Type B pancreatic cell (in vitro differentiated cells): ENCODE data around the gene MYOCD. TPM values are rescaled to one million over a fixed set of nuclear protein-coding genes. Genes with fewer than 3 reads are reported as not detected.

Experiments used
- DNase-seq: peaks from one replicate; pipeline ENCODE4 v3.0.0; 2021; ENCODE audit warnings: mixed read lengths; ENCODE audit not compliant: unreplicated experiment; ENCODE audit errors: extremely low spot score
- H3K27ac Mint-ChIP-seq: 2 replicates; pipeline ENCODE4 v1.8.0; 2021; ENCODE audit warnings: mild to moderate bottlenecking, mixed read lengths
- H3K27me3 Mint-ChIP-seq: 2 replicates; pipeline ENCODE4 v1.8.0; 2021; ENCODE audit warnings: mixed read lengths
- H3K36me3 Mint-ChIP-seq: 2 replicates; pipeline ENCODE4 v1.8.0; 2021; ENCODE audit warnings: mixed read lengths
- H3K4me1 Mint-ChIP-seq: one replicate; pipeline ENCODE4 v1.8.0; 2021; ENCODE audit warnings: mixed read lengths; ENCODE audit not compliant: unreplicated experiment
- H3K4me3 Mint-ChIP-seq: 2 replicates; pipeline ENCODE4 v1.8.0; 2021; ENCODE audit warnings: mild to moderate bottlenecking, mixed read lengths
- H3K9me3 Mint-ChIP-seq: 2 replicates; pipeline ENCODE4 v1.8.0; 2021; ENCODE audit warnings: mixed read lengths
- total RNA-seq: library from RNA; stranded (reverse); gene quantifications from 2 replicates; pipeline ENCODE4 v1.2.1, GENCODE V29; 2021; ENCODE audit warnings: low replicate concordance
- TF ChIP-seq, protein P1 (sequence below): fragments of 200-600 bp; sonication (generic); conservative IDR thresholded peaks from 2 replicates; pipeline ENCODE4 v1.5.0; 2021; ENCODE audit warnings: antibody characterized with exemption, mild to moderate bottlenecking

Gene MYOCD
- total RNA-seq, 1 donor from 2014 or later = 0.31 TPM

- DNase-seq = no peak
- H3K27ac Mint-ChIP-seq = no peak overlapping the region
- H3K36me3 Mint-ChIP-seq = no peaks in the 10 kb centered on the region
- peaks cover 13% of the 10 kb centered on the region for H3K27me3 Mint-ChIP-seq
- no peaks in the 10 kb centered on the region for H3K4me1 Mint-ChIP-seq
- no peaks in the 10 kb centered on the region for H3K9me3 Mint-ChIP-seq
- TF ChIP-seq, protein P1, sequence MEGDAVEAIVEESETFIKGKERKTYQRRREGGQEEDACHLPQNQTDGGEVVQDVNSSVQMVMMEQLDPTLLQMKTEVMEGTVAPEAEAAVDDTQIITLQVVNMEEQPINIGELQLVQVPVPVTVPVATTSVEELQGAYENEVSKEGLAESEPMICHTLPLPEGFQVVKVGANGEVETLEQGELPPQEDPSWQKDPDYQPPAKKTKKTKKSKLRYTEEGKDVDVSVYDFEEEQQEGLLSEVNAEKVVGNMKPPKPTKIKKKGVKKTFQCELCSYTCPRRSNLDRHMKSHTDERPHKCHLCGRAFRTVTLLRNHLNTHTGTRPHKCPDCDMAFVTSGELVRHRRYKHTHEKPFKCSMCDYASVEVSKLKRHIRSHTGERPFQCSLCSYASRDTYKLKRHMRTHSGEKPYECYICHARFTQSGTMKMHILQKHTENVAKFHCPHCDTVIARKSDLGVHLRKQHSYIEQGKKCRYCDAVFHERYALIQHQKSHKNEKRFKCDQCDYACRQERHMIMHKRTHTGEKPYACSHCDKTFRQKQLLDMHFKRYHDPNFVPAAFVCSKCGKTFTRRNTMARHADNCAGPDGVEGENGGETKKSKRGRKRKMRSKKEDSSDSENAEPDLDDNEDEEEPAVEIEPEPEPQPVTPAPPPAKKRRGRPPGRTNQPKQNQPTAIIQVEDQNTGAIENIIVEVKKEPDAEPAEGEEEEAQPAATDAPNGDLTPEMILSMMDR = no peak
- H3K4me3 Mint-ChIP-seq = no peak overlapping the region
Observed at GRCh38 chr17:12686486-12686885, 20.8 kb downstream of the MYOCD start.

- Mint-ChIP-seq H3K4me3 (no peak overlapping the region), H3K27ac (no peak overlapping the region), H3K4me1 (no peaks in the 10 kb centered on the region)
Observed at GRCh38 chr17:12688382-12688781, 22.7 kb downstream of the MYOCD start.

GRCh38 chr17:12691173-12691572 lies 25.5 kb downstream of the MYOCD start:
- no peak for DNase-seq
- Mint-ChIP-seq H3K4me3 (no peak overlapping the region), H3K27me3 (no peaks in the 10 kb centered on the region), H3K4me1 (no peaks in the 10 kb centered on the region), H3K9me3 (no peaks in the 10 kb centered on the region), H3K36me3 (no peaks in the 10 kb centered on the region), H3K27ac (no peak overlapping the region)
- TF ChIP-seq, protein P1 = no peak

More at GRCh38 chr17:12688382-12688781, 22.7 kb downstream of the MYOCD start:
- no peaks in the 10 kb centered on the region for H3K36me3 Mint-ChIP-seq
- peaks cover 1% of the 10 kb centered on the region for H3K27me3 Mint-ChIP-seq
- H3K9me3 Mint-ChIP-seq = no peaks in the 10 kb centered on the region
- no peak for DNase-seq
- TF ChIP-seq, protein P1 = no peak

DNA sequence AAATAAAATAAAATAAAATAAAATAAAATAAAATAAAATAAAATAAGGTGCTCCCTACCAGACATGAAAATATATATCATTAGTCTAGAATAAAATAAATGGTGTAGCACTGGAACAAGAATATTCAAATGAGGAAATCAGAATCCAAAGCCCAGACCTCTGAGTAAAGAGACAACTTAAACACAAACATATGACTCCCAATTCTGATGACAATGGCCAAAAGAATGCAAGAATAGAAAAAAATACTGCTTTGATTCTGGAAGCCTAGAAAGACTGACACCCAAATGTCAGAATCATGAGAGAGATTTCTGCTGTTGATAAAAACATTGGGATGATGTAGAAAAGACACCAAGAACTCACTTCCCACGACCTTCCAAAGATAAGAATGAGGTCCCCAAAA lies 27.9 kb downstream of the MYOCD start:
- Mint-ChIP-seq H3K9me3 (no peaks in the 10 kb centered on the region), H3K27ac (no peak overlapping the region), H3K4me3 (no peak overlapping the region), H3K27me3 (no peaks in the 10 kb centered on the region), H3K36me3 (no peaks in the 10 kb centered on the region), H3K4me1 (no peaks in the 10 kb centered on the region)
- DNase-seq = no peak
- TF ChIP-seq, protein P1 = no peak

DNA sequence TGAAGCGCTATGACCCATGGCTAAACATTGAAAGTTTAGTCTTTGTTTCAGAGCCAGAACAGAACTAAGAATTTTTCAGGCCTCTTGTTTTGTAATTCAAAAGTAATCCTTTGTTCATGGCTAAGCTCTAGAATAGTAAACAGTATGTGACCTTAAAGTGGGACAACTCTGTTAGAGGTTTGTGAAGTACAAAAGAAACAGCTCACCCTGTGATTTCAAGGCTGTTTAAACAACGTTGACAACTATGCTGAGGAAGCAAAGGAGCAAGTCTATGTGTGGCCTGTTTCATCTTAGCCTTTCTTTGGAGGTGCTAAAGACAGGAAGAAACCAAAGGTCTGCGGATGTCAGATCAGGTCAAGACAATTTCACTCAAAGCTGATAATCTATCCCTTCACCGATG lies 40.4 kb downstream of the MYOCD start:
- H3K36me3 Mint-ChIP-seq = no peaks in the 10 kb centered on the region
- TF ChIP-seq, protein P1 = no peak
- H3K4me3 Mint-ChIP-seq = no peak overlapping the region
- H3K27me3 Mint-ChIP-seq = no peaks in the 10 kb centered on the region
- H3K9me3 Mint-ChIP-seq = no peaks in the 10 kb centered on the region
- DNase-seq = no peak
- H3K4me1 Mint-ChIP-seq = peaks cover 5% of the 10 kb centered on the region
- H3K27ac Mint-ChIP-seq = no peak overlapping the region

- Mint-ChIP-seq H3K27me3 (no peaks in the 10 kb centered on the region), H3K4me1 (peaks cover 11% of the 10 kb centered on the region), H3K4me3 (no peak overlapping the region), H3K9me3 (no peaks in the 10 kb centered on the region), H3K36me3 (no peaks in the 10 kb centered on the region), H3K27ac (no peak overlapping the region)
- DNase-seq = no peak
- TF ChIP-seq, protein P1 = no peak
Observed at GRCh38 chr17:12709063-12709462, 43.4 kb downstream of the MYOCD start.
